ENCODE results near the gene TPCN1. TPM values are rescaled to one million over a fixed set of nuclear protein-coding genes. Genes with fewer than 3 reads are reported as not detected.

Gene TPCN1
- total RNA-seq, 1 donor from 2014 or later: 34.9 TPM

DNA sequence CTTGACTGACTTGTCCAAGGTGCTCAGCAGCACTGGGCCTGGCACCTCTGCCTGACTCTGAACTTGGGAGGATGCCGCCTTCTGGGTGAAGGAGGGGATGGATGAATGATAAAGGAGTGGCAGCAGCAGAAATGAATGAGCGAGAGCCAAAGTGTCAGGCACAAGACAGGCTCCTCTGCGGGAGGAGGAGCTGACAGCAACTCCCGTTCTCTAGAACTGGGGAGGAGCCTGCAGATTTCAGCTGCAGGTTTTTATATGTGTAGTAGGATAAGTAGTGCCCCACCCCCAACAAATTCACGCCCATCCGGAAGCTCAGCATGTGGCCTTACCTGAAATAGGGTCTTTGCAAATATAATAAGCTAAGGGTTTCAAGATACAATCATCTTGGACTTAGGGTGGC is 80.5 kb downstream of the TPCN1 start:
- Histone ChIP-seq H3K4me3 (ENCODE audit: low read depth, low read length) (no peak overlapping the region), H3K27me3 (ENCODE audit: control insufficient read depth, insufficient read depth, low read length) (no peaks in the 10 kb centered on the region), H3K36me3 (ENCODE audit: control insufficient read depth, insufficient read depth, low read length) (peaks cover 2% of the 10 kb centered on the region)
- DNase-seq (ENCODE audit: low read depth): no peak
- TF ChIP-seq, protein P1, sequence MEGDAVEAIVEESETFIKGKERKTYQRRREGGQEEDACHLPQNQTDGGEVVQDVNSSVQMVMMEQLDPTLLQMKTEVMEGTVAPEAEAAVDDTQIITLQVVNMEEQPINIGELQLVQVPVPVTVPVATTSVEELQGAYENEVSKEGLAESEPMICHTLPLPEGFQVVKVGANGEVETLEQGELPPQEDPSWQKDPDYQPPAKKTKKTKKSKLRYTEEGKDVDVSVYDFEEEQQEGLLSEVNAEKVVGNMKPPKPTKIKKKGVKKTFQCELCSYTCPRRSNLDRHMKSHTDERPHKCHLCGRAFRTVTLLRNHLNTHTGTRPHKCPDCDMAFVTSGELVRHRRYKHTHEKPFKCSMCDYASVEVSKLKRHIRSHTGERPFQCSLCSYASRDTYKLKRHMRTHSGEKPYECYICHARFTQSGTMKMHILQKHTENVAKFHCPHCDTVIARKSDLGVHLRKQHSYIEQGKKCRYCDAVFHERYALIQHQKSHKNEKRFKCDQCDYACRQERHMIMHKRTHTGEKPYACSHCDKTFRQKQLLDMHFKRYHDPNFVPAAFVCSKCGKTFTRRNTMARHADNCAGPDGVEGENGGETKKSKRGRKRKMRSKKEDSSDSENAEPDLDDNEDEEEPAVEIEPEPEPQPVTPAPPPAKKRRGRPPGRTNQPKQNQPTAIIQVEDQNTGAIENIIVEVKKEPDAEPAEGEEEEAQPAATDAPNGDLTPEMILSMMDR (IDR thresholded peaks at IDR 0.05; ENCODE audit: insufficient read depth, low read length, poor library complexity, severe bottlenecking): no peak

DNA sequence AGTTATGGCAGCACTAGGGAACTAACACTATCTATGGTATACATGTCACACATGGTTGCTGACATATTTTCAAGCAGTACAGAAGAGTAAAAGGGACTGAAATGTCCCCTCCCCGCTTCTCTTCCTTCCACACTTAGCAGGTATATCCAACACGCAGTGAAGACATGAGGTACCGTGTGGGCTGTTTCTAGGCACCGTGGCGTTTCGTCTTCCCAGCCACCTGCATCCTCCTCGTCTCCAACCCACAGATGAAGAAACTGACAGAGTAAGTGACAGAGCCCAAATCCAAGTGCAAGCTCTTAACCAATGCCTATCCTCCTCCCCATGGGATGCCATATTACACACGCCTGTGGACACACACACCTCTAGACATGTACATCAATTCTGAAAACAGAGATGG is 81.2 kb downstream of the TPCN1 start:
- TF ChIP-seq, protein P1 (IDR thresholded peaks at IDR 0.05; ENCODE audit: insufficient read depth, low read length, poor library complexity, severe bottlenecking): no peak
- Histone ChIP-seq H3K36me3 (ENCODE audit: control insufficient read depth, insufficient read depth, low read length) (no peaks in the 10 kb centered on the region), H3K4me3 (ENCODE audit: low read depth, low read length) (no peak overlapping the region), H3K27me3 (ENCODE audit: control insufficient read depth, insufficient read depth, low read length) (no peaks in the 10 kb centered on the region)
- DNase-seq (ENCODE audit: low read depth): no peak

DNA sequence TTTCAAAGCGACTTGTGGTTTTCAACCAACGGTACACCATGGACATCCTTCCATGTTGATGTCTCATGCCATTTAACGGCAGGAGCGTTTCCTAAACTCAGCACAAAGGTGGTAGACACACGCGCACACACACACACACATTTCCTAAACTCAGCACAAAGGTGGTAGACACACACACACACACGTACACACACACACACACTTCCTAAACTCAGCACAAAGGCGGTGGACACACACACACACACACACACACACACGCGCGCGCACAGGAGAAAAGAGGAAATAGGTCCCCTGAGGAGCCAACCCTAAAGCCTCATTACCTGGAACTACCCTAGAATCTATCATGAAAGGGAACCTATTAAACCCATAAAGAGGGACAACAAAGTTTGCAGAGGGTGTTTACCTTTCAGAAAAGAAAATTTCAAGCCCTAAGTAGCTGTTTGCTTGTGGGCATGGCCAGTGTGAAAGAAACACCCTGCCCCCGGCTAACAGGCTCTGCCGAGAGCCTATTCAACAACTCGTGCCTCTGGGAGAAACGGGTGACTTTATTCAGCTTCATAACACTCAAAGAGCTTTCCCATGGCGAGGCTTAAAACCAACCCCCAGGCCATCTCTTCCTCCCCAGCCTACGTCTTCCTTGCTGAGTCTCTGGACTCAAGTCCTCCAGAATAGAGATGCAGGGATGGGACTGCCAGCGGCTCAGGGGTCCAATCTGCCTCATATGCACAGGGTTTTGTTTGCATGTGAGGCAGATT is 81.8 kb downstream of the TPCN1 start:
- H3K36me3 ChIP-seq (ENCODE audit: control insufficient read depth, insufficient read depth, low read length): no peaks in the 10 kb centered on the region
- TF ChIP-seq, protein P1 (IDR thresholded peaks at IDR 0.05; ENCODE audit: insufficient read depth, low read length, poor library complexity, severe bottlenecking): no peak
- H3K4me3 ChIP-seq (ENCODE audit: low read depth, low read length): no peak overlapping the region
- H3K27me3 ChIP-seq (ENCODE audit: control insufficient read depth, insufficient read depth, low read length): no peaks in the 10 kb centered on the region
- no peak for DNase-seq (ENCODE audit: low read depth)

DNA sequence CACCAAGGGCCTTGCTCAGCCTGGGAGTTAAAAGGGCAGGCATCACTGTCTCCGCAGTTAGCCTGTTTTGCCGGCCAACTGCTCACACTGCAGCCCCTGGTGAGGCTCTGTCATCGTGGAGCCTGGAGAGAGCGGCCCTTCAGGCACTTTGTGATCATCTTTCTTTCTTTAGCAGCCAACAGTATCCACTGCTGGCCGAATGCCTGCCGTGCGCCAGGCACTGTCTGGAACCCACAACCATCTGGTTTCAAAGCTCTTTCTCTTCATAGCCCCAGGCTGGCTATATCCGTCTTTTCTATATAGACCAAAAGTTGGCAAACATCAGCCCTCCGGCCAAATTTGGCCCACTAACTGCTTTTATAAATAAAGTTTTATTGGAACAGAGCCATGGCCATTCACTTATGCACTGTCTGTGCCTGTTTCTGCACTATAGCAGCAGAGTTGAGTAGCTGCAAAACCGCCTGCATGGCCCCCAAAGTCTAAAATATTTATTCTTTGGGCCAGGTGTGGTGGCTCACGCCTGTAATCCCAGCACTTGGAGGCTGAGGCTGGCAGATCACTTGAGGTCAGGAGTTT is 84.1 kb downstream of the TPCN1 start:
- TF ChIP-seq, protein P1 (IDR thresholded peaks at IDR 0.05; ENCODE audit: insufficient read depth, low read length, poor library complexity, severe bottlenecking): no peak
- Histone ChIP-seq H3K4me3 (ENCODE audit: low read depth, low read length) (no peak overlapping the region), H3K27me3 (ENCODE audit: control insufficient read depth, insufficient read depth, low read length) (no peaks in the 10 kb centered on the region), H3K36me3 (ENCODE audit: control insufficient read depth, insufficient read depth, low read length) (peaks cover 1% of the 10 kb centered on the region)
- no peak for DNase-seq (ENCODE audit: low read depth)

DNA sequence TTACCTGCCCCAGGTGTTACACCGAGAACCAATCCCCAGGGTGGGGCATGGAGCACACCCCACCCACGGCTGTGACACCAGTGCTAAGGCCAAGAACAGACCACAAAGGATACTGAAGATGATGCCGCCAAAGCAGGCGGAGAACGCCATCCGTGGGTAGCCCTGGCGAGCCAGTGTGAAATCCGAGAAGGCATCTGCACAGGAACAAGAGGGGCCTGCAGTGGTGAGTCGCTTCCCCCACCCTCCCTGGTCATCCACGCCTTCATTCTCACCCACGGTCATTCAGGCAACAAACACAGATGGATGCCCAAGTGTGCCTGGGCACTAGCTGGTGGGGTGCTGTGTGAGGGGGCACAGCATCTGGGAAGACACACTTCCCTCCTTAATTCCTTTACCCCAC is 85.1 kb downstream of the TPCN1 start:
- no peaks in the 10 kb centered on the region for H3K27me3 ChIP-seq (ENCODE audit: control insufficient read depth, insufficient read depth, low read length)
- H3K4me3 ChIP-seq (ENCODE audit: low read depth, low read length): no peak overlapping the region
- peaks cover 1% of the 10 kb centered on the region for H3K36me3 ChIP-seq (ENCODE audit: control insufficient read depth, insufficient read depth, low read length)
- TF ChIP-seq, protein P1 (IDR thresholded peaks at IDR 0.05; ENCODE audit: insufficient read depth, low read length, poor library complexity, severe bottlenecking): no peak
- DNase-seq (ENCODE audit: low read depth): no peak
